ENCODE measurements around the gene KREMEN2. TPM values are rescaled to one million over a fixed set of nuclear protein-coding genes. Genes with fewer than 3 reads are reported as not detected.
A peak's percentile ranks its signal among the peaks of the same experiment; 100 is the strongest.
"Not testable (repeated sequence)": the region's sequence is repeated elsewhere in the genome, so short reads cannot be mapped to it uniquely, and the experiment has no call there.

KREMEN2 gene
- total and polyA plus RNA-seq, 2 donors (not counting 3 experiments of a cell fraction or from before 2014, with no cell fraction given) = not detected

DNA sequence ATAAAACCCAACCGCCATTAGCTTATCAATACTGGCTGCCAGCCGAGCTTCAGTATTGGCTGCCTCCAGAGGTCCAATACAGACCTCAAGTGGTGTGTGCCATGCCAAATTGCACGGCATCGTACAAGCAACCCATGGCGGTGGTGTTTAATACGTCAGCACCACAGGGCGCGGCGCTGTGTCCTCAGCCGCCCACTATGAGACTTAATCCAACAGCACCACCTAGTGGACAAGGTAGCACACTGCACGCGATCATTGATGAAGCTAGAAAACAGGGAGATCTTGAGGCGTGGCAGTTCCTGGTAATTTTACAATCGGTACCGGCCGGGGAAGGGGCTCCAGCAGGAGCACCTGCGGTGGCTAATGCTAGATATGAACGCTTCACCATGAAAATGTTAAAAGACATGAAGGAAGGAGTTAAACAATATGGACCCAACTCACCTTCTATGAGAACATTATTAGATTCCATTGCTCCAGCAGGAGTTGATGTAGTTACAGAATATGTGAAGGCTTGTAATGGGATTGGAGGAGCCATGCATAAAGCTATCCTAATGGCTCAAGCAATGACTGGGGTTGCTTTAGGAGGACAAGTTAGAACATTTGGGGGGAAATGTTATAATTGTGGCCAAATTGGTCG is 36.9 kb upstream of the KREMEN2 start:
- no TSS peak for BruUV-seq (replicated peaks)
- H3K4me3 ChIP-seq (replicated peaks in 1 of 3; ENCODE audit: insufficient read depth in 1 of 3, low read depth in 1 of 3, low read length in 3 of 3) = peak overlapping the region in 1 of 3 experiments; percentile 7
- peak overlapping the region; percentile 49 for H3K4me2 ChIP-seq (ENCODE audit: insufficient read depth, low read length)

DNA sequence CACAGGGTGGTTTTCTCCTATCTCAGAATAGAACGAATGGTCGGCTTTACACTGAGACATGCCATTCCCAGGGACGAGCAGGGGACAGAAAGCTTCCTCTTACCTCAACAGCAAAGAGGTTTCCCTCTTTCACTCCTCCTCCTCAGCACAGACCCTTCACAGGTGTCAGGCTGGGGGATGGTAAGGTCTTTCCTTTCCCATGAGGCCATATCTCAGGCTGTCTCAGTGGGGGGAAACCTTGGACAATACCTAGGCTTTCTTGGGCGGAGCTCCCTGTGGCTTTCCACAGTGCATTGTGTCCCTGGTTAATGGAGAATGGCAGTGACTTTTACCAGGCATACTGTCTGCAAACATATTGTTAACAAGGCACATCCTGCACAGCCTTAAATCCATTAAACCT is 35.9 kb upstream of the KREMEN2 start:
- CTCF ChIA-PET = interaction anchor here (1.2 to 1.8 kb wide), 2 partner anchors 55 to 89 kb away, joined by 14 to 36 read pairs; no protein-coding TSS in a partner anchor
- H3K27ac ChIP-seq (ENCODE audit: insufficient read depth, low read depth, low read length); H4K20me1 ChIP-seq (replicated peaks; ENCODE audit: control insufficient read depth, extremely low read depth, insufficient read depth, low read length); H3K9me3 ChIP-seq (replicated peaks; ENCODE audit: control insufficient read depth, insufficient read depth, low read length); H3K9ac ChIP-seq (replicated peaks; ENCODE audit: extremely low read depth, insufficient read depth, low read length); DNase-seq (ENCODE audit: low read depth, low spot score); H3K9me1 ChIP-seq (replicated peaks; ENCODE audit: control insufficient read depth, extremely low read depth, insufficient read depth, low read length); H2AFZ ChIP-seq (ENCODE audit: low read depth, low read length); H3K4me1 ChIP-seq (ENCODE audit: control insufficient read depth, extremely low read depth, insufficient read depth, low read length); H3K4me2 ChIP-seq (ENCODE audit: insufficient read depth, low read length); H3K4me3 ChIP-seq (replicated peaks in 1 of 3; ENCODE audit: insufficient read depth in 1 of 3, low read depth in 1 of 3, low read length in 3 of 3); intact Hi-C loops (cut with micrococcal nuclease); POLR2A ChIA-PET; dilution Hi-C loops (cut with MboI; ENCODE audit: extremely low pct_ligation_motif_present, low sequenced_read_pairs); FAIRE-seq; BruUV-seq (replicated peaks); H3K27me3 ChIP-seq (ENCODE audit: control insufficient read depth in 2 of 2, insufficient read depth in 2 of 2, low read length in 2 of 2); H3K79me2 ChIP-seq (ENCODE audit: control insufficient read depth, insufficient read depth, low read length): not testable (repeated sequence)
- peaks cover 2 to 12% of the 10 kb centered on the region in 2 experiments for H3K36me3 ChIP-seq (ENCODE audit: control insufficient read depth in 2 of 2, extremely low read depth in 1 of 2, insufficient read depth in 2 of 2, low read length in 2 of 2)

More for the DNA sequence above, 36.9 kb upstream of the KREMEN2 start:
- Histone ChIP-seq H3K9me3 (replicated peaks; ENCODE audit: control insufficient read depth, insufficient read depth, low read length) (no peaks in the 10 kb centered on the region), H2AFZ (ENCODE audit: low read depth, low read length) (peak overlapping the region; percentile 75), H3K27ac (ENCODE audit: insufficient read depth, low read depth, low read length) (no peak overlapping the region), H3K27me3 (ENCODE audit: control insufficient read depth in 2 of 2, insufficient read depth in 2 of 2, low read length in 2 of 2) (no peaks in the 10 kb centered on the region), H3K79me2 (ENCODE audit: control insufficient read depth, insufficient read depth, low read length) (peaks cover 2% of the 10 kb centered on the region), H3K9me1 (replicated peaks; ENCODE audit: control insufficient read depth, extremely low read depth, insufficient read depth, low read length) (no peaks in the 10 kb centered on the region), H4K20me1 (replicated peaks; ENCODE audit: control insufficient read depth, extremely low read depth, insufficient read depth, low read length) (no peaks in the 10 kb centered on the region), H3K36me3 (ENCODE audit: control insufficient read depth in 2 of 2, extremely low read depth in 1 of 2, insufficient read depth in 2 of 2, low read length in 2 of 2) (peaks cover 2 to 10% of the 10 kb centered on the region in 2 experiments), H3K9ac (replicated peaks; ENCODE audit: extremely low read depth, insufficient read depth, low read length) (no peak overlapping the region), H3K4me1 (ENCODE audit: control insufficient read depth, extremely low read depth, insufficient read depth, low read length) (peaks cover 2% of the 10 kb centered on the region)
- DNase-seq (ENCODE audit: low read depth, low spot score) = peak; percentile 81
- FAIRE-seq = peak; percentile 95
- no peak for TF ChIP-seq EZH2 (IDR thresholded peaks at IDR 0.05; ENCODE audit: borderline replicate concordance, low read depth, low read length, severe bottlenecking)
- TF ChIP-seq, protein P1, sequence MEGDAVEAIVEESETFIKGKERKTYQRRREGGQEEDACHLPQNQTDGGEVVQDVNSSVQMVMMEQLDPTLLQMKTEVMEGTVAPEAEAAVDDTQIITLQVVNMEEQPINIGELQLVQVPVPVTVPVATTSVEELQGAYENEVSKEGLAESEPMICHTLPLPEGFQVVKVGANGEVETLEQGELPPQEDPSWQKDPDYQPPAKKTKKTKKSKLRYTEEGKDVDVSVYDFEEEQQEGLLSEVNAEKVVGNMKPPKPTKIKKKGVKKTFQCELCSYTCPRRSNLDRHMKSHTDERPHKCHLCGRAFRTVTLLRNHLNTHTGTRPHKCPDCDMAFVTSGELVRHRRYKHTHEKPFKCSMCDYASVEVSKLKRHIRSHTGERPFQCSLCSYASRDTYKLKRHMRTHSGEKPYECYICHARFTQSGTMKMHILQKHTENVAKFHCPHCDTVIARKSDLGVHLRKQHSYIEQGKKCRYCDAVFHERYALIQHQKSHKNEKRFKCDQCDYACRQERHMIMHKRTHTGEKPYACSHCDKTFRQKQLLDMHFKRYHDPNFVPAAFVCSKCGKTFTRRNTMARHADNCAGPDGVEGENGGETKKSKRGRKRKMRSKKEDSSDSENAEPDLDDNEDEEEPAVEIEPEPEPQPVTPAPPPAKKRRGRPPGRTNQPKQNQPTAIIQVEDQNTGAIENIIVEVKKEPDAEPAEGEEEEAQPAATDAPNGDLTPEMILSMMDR (IDR thresholded peaks at IDR 0.05; ENCODE audit: extremely low read depth in 1 of 2, insufficient read depth in 1 of 2, low read depth in 1 of 2, low read length in 2 of 2) = peak; percentile 83 to 94
- POLR2A ChIA-PET = interaction anchor here (0.6 kb wide), 1 partner anchor 53 kb away, joined by 3 read pairs; no protein-coding TSS in a partner anchor
- intact Hi-C loops (cut with micrococcal nuclease) (loop anchor here (1.0 kb wide), 1 partner anchor 52 kb away; no protein-coding TSS in a partner anchor), dilution Hi-C loops (cut with MboI; ENCODE audit: extremely low pct_ligation_motif_present, low sequenced_read_pairs) (no loop called here)
- CTCF ChIA-PET = interaction anchor here (0.5 to 2.2 kb wide), 46 partner anchors 8 to 652 kb away, joined by 3 to 36 read pairs (median 5); partner anchors contain the start of genes FLYWCH1, FLYWCH2, KCTD5 and PKMYT1

Measured in endothelial cell of umbilical vein (primary cell).